HG02884 (cell line): ENCODE measurements around the gene ATP2C1.
"Not testable (repeated sequence)": the region's sequence is repeated elsewhere in the genome, so short reads cannot be mapped to it uniquely, and the experiment has no call there.

Source experiments
- ATAC-seq: cut with Tn5 transposase; IDR thresholded peaks from one replicate; pipeline ENCODE4 v1.9.1; 2021; ENCODE audit warnings: mild to moderate bottlenecking, moderate library complexity; ENCODE audit not compliant: unreplicated experiment

The ATP2C1 gene

GRCh38 chr3:130935761-130936492 lies 42.0 kb downstream of the ATP2C1 start:
- ATAC-seq: no peak

- ATAC-seq: no peak
Measured at GRCh38 chr3:130939753-130940152, 45.9 kb downstream of the ATP2C1 start.

GRCh38 chr3:130941793-130942192 lies 47.9 kb downstream of the ATP2C1 start:
- ATAC-seq: no peak

- ATAC-seq: no peak
Measured at GRCh38 chr3:130946882-130947281, 53.0 kb downstream of the ATP2C1 start.

DNA sequence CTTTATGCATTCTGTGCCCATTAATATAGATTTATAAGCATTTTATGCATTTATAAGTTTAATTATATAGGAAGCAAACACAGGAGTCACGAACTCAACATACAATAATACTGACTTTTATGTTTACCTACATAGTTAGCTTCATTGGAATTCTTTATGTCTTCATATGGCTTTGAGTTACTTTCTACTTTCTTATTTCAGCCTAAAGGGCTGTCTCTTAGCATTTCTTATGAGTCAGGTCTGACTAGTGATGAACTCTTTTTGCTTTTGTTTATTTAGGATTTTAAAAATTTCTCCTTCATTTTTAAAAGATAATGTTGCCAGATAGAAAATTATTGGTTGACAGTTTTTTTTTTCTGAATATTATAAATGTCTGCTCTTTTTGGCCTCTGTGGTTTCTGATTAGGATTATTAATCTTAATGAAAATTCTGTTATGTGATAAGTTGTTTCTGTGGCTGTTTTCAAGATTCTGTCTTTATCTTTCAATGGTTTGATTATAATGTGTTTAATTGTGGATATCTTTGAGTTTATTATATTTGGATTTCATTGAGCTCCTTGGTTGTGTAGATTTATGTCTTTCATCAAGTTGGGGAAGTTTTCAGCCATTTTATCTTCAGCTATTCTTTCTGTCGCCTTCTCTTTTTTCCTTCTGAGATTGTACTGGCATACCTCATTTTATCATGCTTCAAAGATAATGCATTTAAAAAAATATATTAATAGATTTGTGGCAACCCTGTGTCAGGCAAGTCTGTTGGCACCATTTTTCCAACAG lies 54.3 kb downstream of the ATP2C1 start:
- no peak for ATAC-seq

- no peak for ATAC-seq
Measured at GRCh38 chr3:130948929-130949328, 55.0 kb downstream of the ATP2C1 start.

GRCh38 chr3:130950124-130950523 lies 56.2 kb downstream of the ATP2C1 start:
- no peak for ATAC-seq

DNA sequence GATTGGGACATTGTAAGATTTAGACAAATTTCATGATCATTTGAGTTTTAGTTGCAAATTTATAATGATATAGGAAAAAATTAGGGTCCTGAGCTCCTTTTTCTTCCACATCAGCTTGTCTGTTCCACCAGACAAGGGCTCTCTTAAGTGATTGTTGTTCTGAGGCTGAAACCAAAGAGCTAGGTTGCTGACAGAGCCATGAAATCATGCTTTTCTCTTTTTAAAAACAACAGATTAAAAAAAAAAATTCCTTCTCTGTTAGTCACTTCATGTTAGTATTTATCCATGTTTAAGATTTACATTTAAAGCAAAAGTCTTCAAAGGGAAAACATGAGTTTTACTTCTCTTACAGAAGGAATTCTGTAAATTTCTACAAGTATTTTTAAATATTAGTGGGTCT lies 56.8 kb downstream of the ATP2C1 start:
- ATAC-seq: no peak

- no peak for ATAC-seq
Measured at GRCh38 chr3:130955481-130955880, 61.6 kb downstream of the ATP2C1 start.

- no peak for ATAC-seq
Measured at GRCh38 chr3:130956281-130956680, 62.4 kb downstream of the ATP2C1 start.

GRCh38 chr3:130956721-130957120 lies 62.8 kb downstream of the ATP2C1 start:
- no peak for ATAC-seq

GRCh38 chr3:130960139-130960795 lies 66.4 kb downstream of the ATP2C1 start:
- ATAC-seq: no peak

GRCh38 chr3:130961458-130961857 lies 67.6 kb downstream of the ATP2C1 start:
- no peak for ATAC-seq

DNA sequence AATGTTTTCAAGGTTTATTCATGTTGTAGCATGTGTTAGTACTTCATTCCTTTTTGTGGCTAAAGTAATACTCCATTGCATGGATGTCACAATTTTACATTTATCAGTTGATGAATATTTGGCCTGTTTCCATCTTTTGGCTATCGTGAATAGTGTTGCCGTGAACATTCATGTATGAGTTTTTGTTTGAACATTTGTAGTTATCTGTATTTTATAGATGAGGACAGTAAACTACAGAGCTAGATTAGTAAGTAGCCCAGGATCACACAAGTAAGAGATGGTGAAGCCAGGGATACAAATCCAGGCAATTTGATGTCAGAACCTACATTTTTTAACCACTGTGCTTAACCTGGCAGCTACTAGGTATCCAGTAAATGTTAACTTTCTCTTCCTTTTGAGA lies 69.6 kb downstream of the ATP2C1 start:
- no peak for ATAC-seq

DNA sequence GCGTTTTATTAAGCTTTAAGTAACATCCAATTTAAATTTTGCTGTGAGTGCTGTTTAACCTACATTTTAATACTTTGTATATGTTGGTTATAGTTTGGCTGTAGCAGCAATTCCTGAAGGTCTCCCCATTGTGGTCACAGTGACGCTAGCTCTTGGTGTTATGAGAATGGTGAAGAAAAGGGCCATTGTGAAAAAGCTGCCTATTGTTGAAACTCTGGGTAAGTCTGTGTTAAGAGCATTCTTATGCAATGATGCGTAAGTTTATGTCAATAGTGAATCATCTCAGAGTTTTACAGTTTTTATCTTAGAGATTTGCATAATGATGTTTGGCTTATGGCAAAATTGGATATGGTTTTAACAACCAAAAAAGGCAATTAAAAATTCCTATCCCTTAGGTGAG lies 70.0 kb downstream of the ATP2C1 start:
- ATAC-seq: no peak

DNA sequence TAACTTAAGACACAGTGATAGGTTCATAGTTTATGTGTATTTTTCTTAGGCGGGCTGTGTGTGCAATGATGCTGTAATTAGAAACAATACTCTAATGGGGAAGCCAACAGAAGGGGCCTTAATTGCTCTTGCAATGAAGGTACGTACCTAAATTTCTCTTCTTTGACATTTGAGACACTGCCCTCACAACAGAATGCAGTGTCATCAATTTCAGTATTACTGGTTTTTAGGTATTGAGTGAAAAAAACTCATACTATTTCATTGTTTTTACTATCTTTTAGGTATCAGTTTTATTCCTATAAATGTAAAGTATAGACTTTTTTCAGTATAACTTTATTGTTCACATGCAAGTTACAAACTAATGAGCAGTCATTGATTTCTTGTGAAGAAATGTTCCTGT lies 73.4 kb downstream of the ATP2C1 start:
- no peak for ATAC-seq

DNA sequence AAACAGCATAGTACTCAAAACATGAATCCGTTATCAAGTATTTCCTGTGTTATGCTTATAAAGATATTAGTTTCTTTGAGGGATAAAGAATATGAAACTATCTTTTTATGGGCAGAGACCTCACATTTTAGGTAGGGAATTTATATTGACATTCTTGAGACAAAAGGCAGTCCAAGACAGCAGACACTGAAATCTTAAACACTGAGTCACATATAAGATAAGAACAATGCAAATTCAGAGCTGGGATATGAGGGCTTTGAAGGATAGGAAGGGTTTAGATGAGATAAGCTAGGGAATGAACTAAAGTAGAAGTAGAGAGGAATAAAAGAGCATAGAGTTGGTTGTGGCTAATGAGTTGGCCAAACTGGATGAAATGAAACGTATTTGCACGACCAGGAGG lies 74.3 kb downstream of the ATP2C1 start:
- ATAC-seq: no peak

DNA sequence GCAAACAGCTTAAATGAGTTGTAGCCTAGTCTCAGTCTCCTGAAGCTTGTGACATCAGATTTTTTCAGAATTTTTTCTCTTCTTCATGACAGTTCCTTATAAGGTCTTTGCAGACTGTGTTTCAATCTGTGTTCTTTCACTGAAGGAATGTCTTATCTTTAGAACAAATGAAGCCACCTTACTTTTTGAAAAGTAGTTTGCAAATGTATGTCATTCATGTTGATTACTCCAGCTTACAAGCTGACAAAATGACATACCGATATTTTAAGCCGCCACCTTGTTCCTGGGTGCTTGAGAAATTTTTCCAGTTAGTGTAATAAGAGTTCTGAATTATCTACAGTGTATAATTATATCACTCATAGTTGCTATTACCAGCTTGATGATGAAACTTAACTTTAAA lies 75.7 kb downstream of the ATP2C1 start:
- no peak for ATAC-seq

DNA sequence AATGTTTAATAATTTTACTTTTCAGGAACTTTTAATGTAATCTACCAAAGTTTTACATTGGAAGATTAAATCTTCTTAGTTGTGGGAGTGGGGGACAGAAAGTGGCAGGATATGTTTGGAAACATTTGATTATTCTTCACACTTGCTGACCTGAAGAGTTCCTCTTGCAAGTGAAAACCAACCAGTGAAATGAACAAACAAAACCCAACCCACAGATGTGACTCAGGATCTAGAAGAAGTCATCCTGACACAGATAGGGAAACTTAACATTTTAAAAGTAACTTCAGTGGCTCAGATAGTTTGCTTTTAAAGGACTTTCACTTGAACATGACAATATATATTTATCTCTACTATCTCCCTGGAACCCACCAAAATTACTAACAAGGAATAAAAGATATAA lies 77.3 kb downstream of the ATP2C1 start:
- ATAC-seq: no peak

- ATAC-seq: not testable (repeated sequence)
Measured at GRCh38 chr3:130972592-130972991, 78.7 kb downstream of the ATP2C1 start.

DNA sequence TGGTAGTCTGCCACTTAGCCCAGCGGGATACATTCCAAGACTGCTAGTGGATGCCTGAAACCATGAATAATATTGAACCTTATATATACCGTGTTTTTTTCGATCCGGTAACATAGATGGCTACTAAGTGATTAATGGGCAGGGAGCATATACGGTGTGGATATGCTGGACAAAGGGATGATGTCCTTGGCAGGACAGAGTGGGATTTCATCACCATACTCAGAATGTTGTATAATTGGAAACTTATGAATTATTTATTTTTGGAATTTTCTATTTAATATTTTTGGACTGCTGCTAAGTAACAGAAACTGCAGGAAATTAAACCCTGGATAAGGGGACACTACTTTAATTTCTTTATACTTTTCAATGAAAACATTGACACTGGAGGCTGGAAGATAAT lies 79.5 kb downstream of the ATP2C1 start:
- no peak for ATAC-seq

DNA sequence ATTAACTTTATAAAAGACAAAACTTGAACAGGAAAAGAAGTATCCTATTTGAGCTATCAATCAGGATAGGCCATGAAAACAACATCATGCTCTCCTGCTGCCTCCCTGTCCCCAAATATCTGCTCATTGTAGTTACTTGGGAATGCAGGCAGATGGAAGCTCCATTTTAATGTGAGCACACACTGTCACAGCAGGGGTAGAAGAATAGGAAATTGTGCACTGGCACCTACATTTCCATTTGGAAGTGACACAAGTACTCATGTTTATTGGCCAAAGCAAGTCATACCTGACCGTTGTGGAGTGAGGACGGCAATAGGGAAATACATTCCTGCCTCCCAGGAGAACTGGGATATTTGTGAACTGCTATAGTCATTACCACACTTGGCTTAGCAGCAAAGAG lies 80.3 kb downstream of the ATP2C1 start:
- no peak for ATAC-seq
